Adipocyte (in vitro differentiated cells): ENCODE data around the gene SETD3.

Source experiments
- DNase-seq: peaks from one replicate; pipeline ENCODE4 v3.0.0-alpha.2; 2015; ENCODE audit warnings: low read depth
- H3K27me3 ChIP-seq: replicated peaks from 2 replicates; pipeline ENCODE4 v1.7.0; 2013; ENCODE audit warnings: mild to moderate bottlenecking, low read length, moderate library complexity; ENCODE audit not compliant: control insufficient read depth, insufficient read depth
- H3K36me3 ChIP-seq: 2 replicates; pipeline ENCODE4 v1.7.0; 2013; ENCODE audit warnings: low read length, mild to moderate bottlenecking, moderate library complexity; ENCODE audit not compliant: control insufficient read depth, insufficient read depth, severe bottlenecking
- H3K4me1 ChIP-seq: 2 replicates; pipeline ENCODE4 v1.7.0; 2013; ENCODE audit warnings: mild to moderate bottlenecking, low read length, moderate library complexity; ENCODE audit not compliant: control insufficient read depth, insufficient read depth
- H3K4me3 ChIP-seq: 2 replicates; pipeline ENCODE4 v1.7.0; 2013; ENCODE audit warnings: mild to moderate bottlenecking, low read length, moderate library complexity
- H3K9ac ChIP-seq: 2 replicates; pipeline ENCODE4 v1.7.0; 2013; ENCODE audit warnings: mild to moderate bottlenecking, low read length, moderate library complexity
- H3K9me3 ChIP-seq: 2 replicates; pipeline ENCODE4 v1.7.0; 2013; ENCODE audit warnings: mild to moderate bottlenecking, low read length, moderate library complexity; ENCODE audit not compliant: control insufficient read depth

Gene SETD3

GRCh38 chr14:99515301-99516155, 34.9 kb upstream of the SETD3 start:
- peaks cover 11% of the 10 kb centered on the region for H3K36me3 ChIP-seq
- H3K4me3 ChIP-seq, result no peak overlapping the region
- H3K4me1 ChIP-seq, result peaks cover 14% of the 10 kb centered on the region
- DNase-seq, result no peak
- no peaks in the 10 kb centered on the region for H3K9me3 ChIP-seq
- H3K27me3 ChIP-seq, result no peaks in the 10 kb centered on the region
- H3K9ac ChIP-seq, result no peak overlapping the region

- Histone ChIP-seq H3K4me3 (no peak overlapping the region), H3K9me3 (no peaks in the 10 kb centered on the region), H3K27me3 (no peaks in the 10 kb centered on the region), H3K9ac (no peak overlapping the region), H3K4me1 (peaks cover 14% of the 10 kb centered on the region), H3K36me3 (peaks cover 13% of the 10 kb centered on the region)
- no peak for DNase-seq
Observed at GRCh38 chr14:99514552-99515300, 34.1 kb upstream of the SETD3 start.

DNA sequence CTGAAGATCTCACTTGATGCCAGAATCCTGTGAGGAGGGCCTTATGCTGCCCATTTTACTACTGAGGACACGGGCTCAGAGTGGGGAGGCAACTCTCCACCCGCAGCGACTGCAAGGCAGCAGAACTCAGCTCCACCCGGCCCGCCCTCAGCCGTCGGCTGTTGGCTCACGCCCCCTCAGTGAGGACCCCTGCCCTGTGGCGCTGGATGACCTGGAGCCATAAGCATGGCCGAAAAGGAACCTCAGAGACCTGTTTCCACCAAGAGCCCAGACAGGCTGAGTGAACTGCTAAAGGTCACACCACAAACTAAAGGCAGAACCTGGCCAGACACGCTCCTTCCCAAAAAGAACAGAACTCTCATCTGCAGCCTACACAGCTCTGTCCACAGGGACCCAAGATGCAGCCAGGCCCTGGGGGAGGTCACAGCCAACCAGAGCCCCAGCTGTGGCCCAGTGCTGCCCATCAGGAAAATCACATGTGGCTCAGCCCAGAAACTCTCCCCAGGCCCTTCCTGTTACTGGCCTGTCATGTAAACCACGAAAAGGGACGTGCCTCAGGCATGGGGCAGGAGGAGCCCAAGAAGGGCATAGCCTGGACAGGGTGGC, 33.4 kb upstream of the SETD3 start:
- H3K9ac ChIP-seq, result no peak overlapping the region
- peaks cover 19% of the 10 kb centered on the region for H3K36me3 ChIP-seq
- H3K9me3 ChIP-seq, result no peaks in the 10 kb centered on the region
- no peaks in the 10 kb centered on the region for H3K27me3 ChIP-seq
- no peak for DNase-seq
- H3K4me3 ChIP-seq, result no peak overlapping the region
- peaks cover 14% of the 10 kb centered on the region for H3K4me1 ChIP-seq

DNA sequence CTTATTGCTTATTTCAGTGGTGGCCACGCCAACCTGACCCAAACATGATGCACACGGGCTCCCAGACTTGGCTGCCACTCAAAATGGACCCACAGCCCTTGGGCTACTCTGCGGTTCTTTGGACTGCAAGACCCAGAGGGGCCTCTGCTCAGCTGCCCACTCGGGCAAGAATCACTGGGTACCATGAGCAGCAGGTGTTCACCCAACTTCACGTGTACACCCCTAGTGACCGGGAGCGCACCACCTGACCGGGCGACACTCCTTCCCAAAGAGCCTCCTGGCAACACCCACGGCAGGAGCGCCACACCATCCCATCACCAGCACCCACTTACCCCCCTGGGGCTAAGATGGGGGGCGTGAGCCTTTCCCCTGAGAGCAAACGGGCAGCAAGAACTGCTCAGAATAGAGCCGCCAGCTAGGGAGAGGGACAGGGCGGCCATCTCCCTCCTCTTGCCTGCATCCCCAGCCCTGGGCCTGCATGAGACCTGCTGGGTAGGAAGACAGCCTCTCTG, 32.6 kb upstream of the SETD3 start:
- Histone ChIP-seq H3K4me1 (peaks cover 14% of the 10 kb centered on the region), H3K36me3 (peaks cover 28% of the 10 kb centered on the region), H3K4me3 (no peak overlapping the region), H3K9ac (no peak overlapping the region), H3K27me3 (no peaks in the 10 kb centered on the region), H3K9me3 (no peaks in the 10 kb centered on the region)
- DNase-seq, result no peak

- H3K9ac ChIP-seq, result no peak overlapping the region
- H3K36me3 ChIP-seq, result peaks cover 33% of the 10 kb centered on the region
- H3K4me1 ChIP-seq, result peaks cover 14% of the 10 kb centered on the region
- no peak for DNase-seq
- H3K9me3 ChIP-seq, result no peaks in the 10 kb centered on the region
- no peaks in the 10 kb centered on the region for H3K27me3 ChIP-seq
- H3K4me3 ChIP-seq, result no peak overlapping the region
Observed at GRCh38 chr14:99512571-99513182, 32.0 kb upstream of the SETD3 start.

DNA sequence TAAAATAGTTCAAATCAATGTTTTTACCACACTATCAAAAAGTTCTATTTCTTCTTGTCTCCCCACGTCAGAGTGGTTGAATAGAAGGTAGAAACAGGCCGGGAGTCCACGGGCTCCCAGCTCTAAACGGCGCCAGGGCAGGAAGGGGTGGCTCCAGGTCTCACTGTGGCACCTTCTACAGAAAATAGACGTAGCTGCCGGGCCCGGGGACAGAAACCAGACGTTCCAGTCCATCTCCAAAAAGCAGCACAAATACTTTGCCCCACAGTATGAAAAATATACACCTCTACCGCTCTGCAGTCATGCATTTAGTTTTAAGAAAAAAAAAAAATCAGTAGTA, 31.4 kb upstream of the SETD3 start:
- Histone ChIP-seq H3K36me3 (peaks cover 39% of the 10 kb centered on the region), H3K9me3 (no peaks in the 10 kb centered on the region), H3K9ac (peak overlapping the region; percentile 56), H3K4me1 (peaks cover 14% of the 10 kb centered on the region), H3K4me3 (no peak overlapping the region), H3K27me3 (no peaks in the 10 kb centered on the region)
- no peak for DNase-seq

DNA sequence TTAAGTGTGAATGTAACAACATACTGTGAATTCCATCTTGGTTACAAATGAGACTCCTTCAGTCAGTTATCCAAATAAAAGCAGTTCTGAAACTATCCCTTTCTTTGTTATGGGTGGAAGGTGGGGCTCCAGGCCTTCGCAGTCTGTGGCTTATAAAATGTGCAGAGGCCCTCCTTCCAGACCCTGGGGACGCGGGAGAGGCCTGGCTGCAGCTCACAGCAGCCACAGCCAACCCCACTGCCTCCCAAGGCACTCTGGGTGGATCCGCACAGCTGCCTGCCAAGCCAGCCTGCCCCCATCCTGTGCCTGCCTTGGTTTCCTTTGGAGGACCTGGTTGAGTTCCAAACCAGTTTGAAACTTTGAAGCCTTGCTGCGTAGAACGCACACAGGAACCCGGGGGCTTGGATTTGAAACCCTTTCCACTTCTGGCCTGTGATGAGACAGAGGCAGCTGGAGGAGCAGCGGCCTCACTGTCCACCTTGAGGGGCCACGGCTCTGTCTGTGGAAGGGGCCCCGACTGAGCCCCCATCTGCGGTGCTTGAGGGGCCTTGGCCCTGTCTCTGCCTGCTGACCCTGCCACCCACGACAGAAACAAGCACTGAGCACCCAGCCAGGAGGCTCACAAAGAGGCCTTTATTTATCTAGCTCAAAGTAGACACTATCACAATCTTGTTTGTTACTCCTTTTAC, 30.9 kb upstream of the SETD3 start:
- Histone ChIP-seq H3K27me3 (no peaks in the 10 kb centered on the region), H3K9ac (peak overlapping the region; percentile 56), H3K4me1 (peaks cover 14% of the 10 kb centered on the region), H3K4me3 (no peak overlapping the region), H3K9me3 (no peaks in the 10 kb centered on the region), H3K36me3 (peaks cover 44% of the 10 kb centered on the region)
- peak; percentile 68 for DNase-seq

DNA sequence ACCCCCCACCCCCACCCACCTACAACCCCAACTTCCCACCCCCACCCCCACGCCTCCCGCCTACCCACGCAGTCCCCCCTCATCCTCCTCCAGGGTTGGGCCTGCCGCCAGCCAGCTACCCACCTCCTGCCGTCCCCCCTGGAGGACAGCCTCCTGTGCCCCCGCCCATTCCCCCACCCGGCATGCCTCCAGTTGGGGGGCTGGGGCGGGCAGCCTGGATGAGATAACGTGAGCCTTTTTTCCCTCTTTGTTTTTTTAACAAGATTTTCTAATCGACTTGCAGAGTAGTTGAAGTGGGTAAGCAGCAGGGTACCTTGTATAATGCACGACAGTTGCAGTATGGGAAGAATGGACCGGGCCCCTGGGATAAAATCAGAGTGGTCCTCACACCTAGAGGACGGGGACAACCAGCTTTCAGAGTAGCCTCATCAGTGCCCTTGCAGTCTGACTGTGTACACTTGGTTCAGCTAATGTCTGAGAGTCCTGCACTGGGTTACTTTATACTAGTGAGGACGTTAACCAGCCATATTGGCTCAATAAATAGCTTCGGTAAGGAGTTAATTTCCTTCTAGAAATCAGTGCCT, 30.0 kb upstream of the SETD3 start:
- peak overlapping the region; percentile 56 for H3K9ac ChIP-seq
- DNase-seq, result no peak
- H3K4me3 ChIP-seq, result no peak overlapping the region
- peaks cover 14% of the 10 kb centered on the region for H3K4me1 ChIP-seq
- no peaks in the 10 kb centered on the region for H3K27me3 ChIP-seq
- peaks cover 53% of the 10 kb centered on the region for H3K36me3 ChIP-seq
- H3K9me3 ChIP-seq, result no peaks in the 10 kb centered on the region

- H3K9ac ChIP-seq, result no peak overlapping the region
- no peaks in the 10 kb centered on the region for H3K9me3 ChIP-seq
- no peaks in the 10 kb centered on the region for H3K27me3 ChIP-seq
- no peak overlapping the region for H3K4me3 ChIP-seq
- H3K36me3 ChIP-seq, result peaks cover 60% of the 10 kb centered on the region
- no peak for DNase-seq
- H3K4me1 ChIP-seq, result peaks cover 14% of the 10 kb centered on the region
Observed at GRCh38 chr14:99509871-99510555, 29.4 kb upstream of the SETD3 start.
